Kidney (tissue), 14 donors: Measurements from ENCODE around the gene PEAK3. TPM values are rescaled to one million over a fixed set of nuclear protein-coding genes. Genes with fewer than 3 reads are reported as not detected.

Source experiments
- DNase-seq, 5 donors: peaks; one replicate each; pipeline ENCODE4 v3.0.0-alpha.2; 2013 to 2020
- FAIRE-seq: peaks from 2 replicates; lab custom pipeline; 2012; peaks lifted over from hg19 to GRCh38; lab: Jason Lieb, UNC
- H3K27ac ChIP-seq, 2 donors: one replicate each; pipeline ENCODE4 v1.7.0; 2013; ENCODE audit warnings: low read depth in 2 of 2, low read length in 2 of 2, inconsistent platforms in 1 of 2
- H3K27me3 ChIP-seq: one replicate; pipeline ENCODE4 v1.7.1; 2013; ENCODE audit warnings: low read length, inconsistent platforms; ENCODE audit not compliant: control insufficient read depth, insufficient read depth
- H3K36me3 ChIP-seq, 3 donors: one replicate each; pipeline versions ENCODE4 v1.7.0 to v1.7.1; 2013; ENCODE audit warnings: low read length in 3 of 3, control low read depth in 1 of 3, inconsistent platforms in 1 of 3; ENCODE audit not compliant: insufficient read depth in 3 of 3, control insufficient read depth in 2 of 3
- H3K4me1 ChIP-seq, 3 donors: one replicate each; pipeline versions ENCODE4 v1.7.0 to v1.7.1; 2013; ENCODE audit warnings: low read length in 3 of 3, inconsistent platforms in 1 of 3, low read depth in 1 of 3; ENCODE audit not compliant: control insufficient read depth in 2 of 3, insufficient read depth in 2 of 3
- H3K4me3 ChIP-seq, 3 donors: one replicate each; pipeline versions ENCODE4 v1.7.0 to v1.8.1; 2013; ENCODE audit warnings: low read length in 3 of 3, control low read depth in 1 of 3, inconsistent platforms in 1 of 3
- H3K9ac ChIP-seq, 3 donors: one replicate each; pipeline versions ENCODE4 v1.7.0 to v1.7.1; 2013; ENCODE audit warnings: low read length in 3 of 3, control low read depth in 1 of 3, inconsistent platforms in 1 of 3
- H3K9me3 ChIP-seq, 3 donors: one replicate each; pipeline versions ENCODE4 v1.7.0 to v1.7.1; 2013; ENCODE audit warnings: low read length in 3 of 3, control low read depth in 1 of 3, inconsistent platforms in 1 of 3; ENCODE audit not compliant: control insufficient read depth in 2 of 3, insufficient read depth in 1 of 3
- CTCF ChIP-seq: IDR thresholded peaks from 3 replicates; pipeline ENCODE4 v1.5.1; 2012; ENCODE audit warnings: mild to moderate bottlenecking, moderate library complexity, borderline replicate concordance; ENCODE audit not compliant: insufficient read depth; ENCODE audit errors: extremely low read depth
- intact Hi-C: fragments of 100-400 bp; cut with DNase I; formaldehyde crosslinking; loops from one replicate; pipeline ENCODE4 v1.11.1; 2022
- polyA plus RNA-seq: library from polyadenylated mRNA; stranded (reverse); fragments of 350-450 nt; fragmentation: Illumina TruSeq; extraction: RNeasy Lipid Tissue Mini Kit (QIAGEN cat#74804); gene quantifications from one replicate; pipeline ENCODE4 v1.2.3, GENCODE V29; 2014; ENCODE audit warnings: low read depth, low replicate concordance; ENCODE audit not compliant: insufficient read depth
- total RNA-seq: library from RNA; stranded (reverse); fragmentation: NEBNext Ultra II Directional; extraction: Animal tissue kit (Norgen Biotek cat#: 25700); gene quantifications from one replicate; pipeline ENCODE4 v1.2.1, GENCODE V29; 2021
- donor health status: control.
- donor health status: control.
- donor health status: control.
- donor health status: control.
- donor health status: control.
- donor health status: DM: yes; HTN: yes; CAD: no.
- donor health status: Normal renal cell carcinoma (clear cell type).

Gene PEAK3
- total and polyA plus RNA-seq, 2 donors from 2014 or later = 2.1 TPM; not detected in 1

GRCh38 chr19:2307518-2308012, 25.6 kb upstream of the PEAK3 start:
- DNase-seq (no peak), FAIRE-seq (no peak)
- no peak overlapping the region for H3K9ac ChIP-seq
- intact Hi-C loops = no loop called here
- H3K27me3 ChIP-seq = peaks cover 2% of the 10 kb centered on the region
- H3K27ac ChIP-seq = no peak overlapping the region
- H3K4me3 ChIP-seq = no peak overlapping the region
- H3K9me3 ChIP-seq = no peaks in the 10 kb centered on the region
- H3K4me1 ChIP-seq = no peaks in the 10 kb centered on the region
- no peaks in the 10 kb centered on the region for H3K36me3 ChIP-seq
- TF ChIP-seq CTCF = no peak

GRCh38 chr19:2306971-2307370, 25.0 kb upstream of the PEAK3 start:
- no peak for TF ChIP-seq CTCF
- H3K9ac ChIP-seq = no peak overlapping the region
- DNase-seq (no peak), FAIRE-seq (no peak)
- intact Hi-C loops = no loop called here
- peaks cover 6% of the 10 kb centered on the region for H3K27me3 ChIP-seq
- no peaks in the 10 kb centered on the region for H3K36me3 ChIP-seq
- no peak overlapping the region for H3K27ac ChIP-seq
- H3K4me3 ChIP-seq = no peak overlapping the region
- peaks cover 0 to 3% (median 0%) of the 10 kb centered on the region in 3 donors for H3K4me1 ChIP-seq
- H3K9me3 ChIP-seq = no peaks in the 10 kb centered on the region

GRCh38 chr19:2306281-2306806, 24.4 kb upstream of the PEAK3 start:
- no peak for TF ChIP-seq CTCF
- peaks cover 6% of the 10 kb centered on the region for H3K27me3 ChIP-seq
- DNase-seq (no peak), FAIRE-seq (no peak)
- intact Hi-C loops = no loop called here
- H3K36me3 ChIP-seq = no peaks in the 10 kb centered on the region
- H3K27ac ChIP-seq = no peak overlapping the region
- H3K4me3 ChIP-seq = no peak overlapping the region
- H3K4me1 ChIP-seq = peaks cover 0 to 3% (median 0%) of the 10 kb centered on the region in 3 donors
- no peaks in the 10 kb centered on the region for H3K9me3 ChIP-seq
- no peak overlapping the region for H3K9ac ChIP-seq
